HG02885 (cell line): ENCODE results near the gene ID4.

ENCODE experiments used
- ATAC-seq: cut with Tn5 transposase; IDR thresholded peaks from one replicate; pipeline ENCODE4 v1.9.1; 2021; ENCODE audit warnings: mild to moderate bottlenecking; ENCODE audit not compliant: unreplicated experiment, poor library complexity

Gene ID4

DNA sequence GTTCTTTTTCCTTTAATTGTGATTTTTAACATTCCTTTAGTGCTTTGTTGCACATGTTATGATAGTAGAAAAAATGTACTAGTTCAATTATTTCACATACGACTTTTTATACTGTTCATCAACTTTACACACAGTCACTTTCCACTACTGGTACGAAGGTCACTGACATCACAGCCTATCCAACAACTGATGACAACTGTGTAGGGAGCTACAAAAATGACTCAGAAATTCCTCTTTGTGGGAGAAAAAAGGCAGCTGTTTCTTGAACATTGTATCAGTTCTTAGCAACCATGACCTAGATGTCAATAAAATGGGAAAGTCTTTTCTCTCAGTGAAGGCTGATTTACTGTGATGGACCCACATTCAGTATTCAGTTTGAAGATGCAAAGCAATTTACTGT is 7.0 kb upstream of the ID4 start:
- no peak for ATAC-seq

DNA sequence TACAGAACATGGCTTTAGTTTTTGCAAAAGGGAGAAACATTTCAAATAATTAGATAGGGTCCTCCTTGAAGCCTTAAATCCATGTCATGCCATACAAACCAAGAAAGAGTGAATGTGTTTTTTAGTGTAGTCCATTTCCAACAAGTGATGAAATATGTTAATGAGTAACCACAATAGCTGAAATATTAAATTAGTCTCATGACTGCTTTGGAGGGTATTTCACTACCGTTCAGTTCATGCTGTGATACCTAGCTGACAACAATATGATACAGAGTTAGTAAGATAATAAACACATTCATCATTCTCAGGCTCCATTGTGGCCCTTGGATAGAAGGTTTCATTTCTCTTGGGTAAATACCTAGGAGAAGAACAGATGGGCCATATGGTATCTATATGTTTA is 5.8 kb upstream of the ID4 start:
- no peak for ATAC-seq

DNA sequence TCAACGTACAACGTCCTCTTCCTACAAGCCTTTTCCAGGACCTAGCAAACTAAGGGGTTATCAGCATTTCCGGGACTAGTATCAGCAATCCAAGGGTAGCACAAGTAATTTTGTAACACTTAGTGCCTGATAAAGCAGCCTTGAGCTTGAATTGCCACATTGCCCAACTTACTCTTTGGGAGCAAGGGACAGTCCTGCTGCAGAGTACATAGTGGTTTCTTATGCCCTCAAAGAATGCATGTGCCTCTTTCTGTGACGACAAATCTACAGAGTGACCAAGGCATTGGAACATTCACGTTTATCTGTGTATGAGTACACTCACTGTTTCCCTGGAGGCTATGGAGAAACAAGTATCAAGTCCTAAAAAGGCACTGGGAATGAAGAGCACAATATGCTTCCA is 3.2 kb upstream of the ID4 start:
- no peak for ATAC-seq

DNA sequence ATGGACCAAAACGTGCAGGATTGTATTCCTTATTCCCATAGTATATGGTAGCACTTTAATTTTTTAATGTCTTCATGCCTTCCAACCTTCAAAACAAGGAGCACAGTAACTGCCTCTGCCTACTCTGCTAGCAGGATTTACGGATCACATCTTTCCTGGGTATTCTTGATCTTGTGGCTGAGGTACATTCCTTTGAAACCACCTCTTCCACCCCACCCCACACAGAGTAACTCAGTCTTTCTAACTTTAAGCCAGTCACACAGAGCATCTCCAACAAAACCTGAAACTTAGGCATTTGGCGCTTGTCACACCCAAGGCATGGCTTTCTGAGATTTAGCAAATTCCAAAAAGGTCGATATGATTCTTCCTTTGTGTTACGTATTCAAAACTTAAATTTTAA is 2.3 kb upstream of the ID4 start:
- no peak for ATAC-seq

DNA sequence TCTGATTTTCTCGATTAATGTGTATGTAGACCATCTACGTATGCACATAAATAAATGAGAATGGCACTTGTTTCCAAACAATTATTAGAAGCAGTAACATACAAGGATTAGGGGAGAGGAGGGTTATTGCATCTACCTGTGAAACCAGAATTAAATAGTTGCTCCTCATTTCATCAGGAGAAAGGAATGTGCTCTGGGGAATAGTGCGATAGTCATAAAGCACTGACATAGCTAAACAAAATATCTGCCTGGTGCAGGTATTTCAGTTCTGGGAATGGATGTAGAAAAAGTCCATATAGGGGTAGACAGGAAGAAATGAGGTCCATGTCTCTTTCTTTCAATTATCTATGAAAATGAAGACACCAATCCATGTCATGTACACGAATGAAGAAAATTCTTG is 1.6 kb upstream of the ID4 start:
- ATAC-seq = no peak

DNA sequence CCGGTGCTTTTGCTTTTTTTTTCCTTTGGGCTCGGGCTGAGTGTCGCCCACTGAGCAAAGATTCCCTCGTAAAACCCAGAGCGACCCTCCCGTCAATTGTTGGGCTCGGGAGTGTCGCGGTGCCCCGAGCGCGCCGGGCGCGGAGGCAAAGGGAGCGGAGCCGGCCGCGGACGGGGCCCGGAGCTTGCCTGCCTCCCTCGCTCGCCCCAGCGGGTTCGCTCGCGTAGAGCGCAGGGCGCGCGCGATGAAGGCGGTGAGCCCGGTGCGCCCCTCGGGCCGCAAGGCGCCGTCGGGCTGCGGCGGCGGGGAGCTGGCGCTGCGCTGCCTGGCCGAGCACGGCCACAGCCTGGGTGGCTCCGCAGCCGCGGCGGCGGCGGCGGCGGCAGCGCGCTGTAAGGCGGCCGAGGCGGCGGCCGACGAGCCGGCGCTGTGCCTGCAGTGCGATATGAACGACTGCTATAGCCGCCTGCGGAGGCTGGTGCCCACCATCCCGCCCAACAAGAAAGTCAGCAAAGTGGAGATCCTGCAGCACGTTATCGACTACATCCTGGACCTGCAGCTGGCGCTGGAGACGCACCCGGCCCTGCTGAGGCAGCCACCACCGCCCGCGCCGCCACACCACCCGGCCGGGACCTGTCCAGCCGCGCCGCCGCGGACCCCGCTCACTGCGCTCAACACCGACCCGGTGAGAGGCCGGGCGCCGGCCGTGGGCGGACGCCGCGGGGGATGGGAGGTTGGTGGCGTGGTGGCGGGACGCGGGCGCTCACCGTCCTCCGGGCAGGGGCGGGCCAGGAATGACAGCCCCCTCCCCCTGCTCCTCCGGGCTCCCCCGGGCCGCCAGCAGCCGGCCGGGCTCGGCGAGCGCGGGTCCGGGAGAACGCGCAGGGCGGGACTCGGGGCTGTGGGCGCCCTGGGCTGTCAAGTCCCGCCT is 606 bp downstream of the ID4 start:
- no peak for ATAC-seq

DNA sequence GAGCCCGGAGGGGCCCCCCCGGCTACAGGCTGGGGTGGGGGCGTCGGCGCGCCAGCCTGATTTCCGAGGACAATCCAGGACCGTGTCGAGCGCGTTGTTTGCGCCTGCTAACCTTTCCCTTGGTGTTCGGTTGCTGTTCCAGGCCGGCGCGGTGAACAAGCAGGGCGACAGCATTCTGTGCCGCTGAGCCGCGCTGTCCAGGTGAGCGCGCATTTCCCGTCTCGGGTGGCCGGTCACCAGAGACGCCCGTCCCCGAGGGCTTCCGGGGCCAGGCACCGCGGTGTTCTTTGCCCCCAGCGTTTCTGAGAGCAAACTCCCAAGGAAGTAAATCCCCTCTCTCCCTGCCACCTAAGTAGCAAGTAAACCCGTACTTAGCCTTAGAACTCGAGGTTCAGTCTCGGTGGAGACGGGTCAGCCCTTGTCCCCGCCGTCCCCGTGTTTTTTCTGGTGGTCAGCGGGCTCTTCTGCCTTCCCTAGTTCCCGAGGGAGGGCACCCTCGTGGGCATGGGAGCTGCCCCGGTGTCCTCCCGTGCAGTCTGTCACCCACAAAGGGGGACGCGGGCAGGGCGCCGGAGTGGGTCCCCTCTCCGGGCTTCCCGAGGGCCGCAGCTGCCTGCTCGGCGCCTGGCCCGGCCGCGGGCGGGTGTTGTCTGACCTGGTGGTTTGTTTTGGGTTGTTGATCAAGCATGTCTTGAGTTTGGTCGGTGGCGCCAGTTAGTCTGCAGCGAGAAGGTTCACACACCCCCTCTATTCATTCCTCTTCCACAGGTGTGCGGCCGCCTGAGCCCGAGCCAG is 1.5 kb downstream of the ID4 start:
- no peak for ATAC-seq

DNA sequence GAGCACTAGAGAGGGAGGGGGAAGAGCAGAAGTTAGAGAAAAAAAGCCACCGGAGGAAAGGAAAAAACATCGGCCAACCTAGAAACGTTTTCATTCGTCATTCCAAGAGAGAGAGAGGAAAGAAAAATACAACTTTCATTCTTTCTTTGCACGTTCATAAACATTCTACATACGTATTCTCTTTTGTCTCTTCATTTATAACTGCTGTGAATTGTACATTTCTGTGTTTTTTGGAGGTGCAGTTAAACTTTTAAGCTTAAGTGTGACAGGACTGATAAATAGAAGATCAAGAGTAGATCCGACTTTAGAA is 2.0 kb downstream of the ID4 start:
- ATAC-seq = no peak

DNA sequence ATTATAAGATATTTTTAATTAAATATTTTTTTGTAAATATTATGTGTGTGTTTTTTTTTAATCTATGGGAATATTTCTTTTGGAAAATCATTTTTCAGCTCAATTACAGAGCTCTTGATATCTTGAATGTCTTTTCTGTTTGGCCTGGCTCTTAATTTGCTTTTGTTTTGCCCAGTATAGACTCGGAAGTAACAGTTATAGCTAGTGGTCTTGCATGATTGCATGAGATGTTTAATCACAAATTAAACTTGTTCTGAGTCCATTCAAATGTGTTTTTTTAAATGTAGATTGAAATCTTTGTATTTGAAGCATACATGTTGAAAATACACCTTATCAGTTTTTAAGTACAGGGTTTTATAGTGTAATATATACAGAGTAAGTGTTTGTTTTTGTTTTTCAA is 2.6 kb downstream of the ID4 start:
- no peak for ATAC-seq

DNA sequence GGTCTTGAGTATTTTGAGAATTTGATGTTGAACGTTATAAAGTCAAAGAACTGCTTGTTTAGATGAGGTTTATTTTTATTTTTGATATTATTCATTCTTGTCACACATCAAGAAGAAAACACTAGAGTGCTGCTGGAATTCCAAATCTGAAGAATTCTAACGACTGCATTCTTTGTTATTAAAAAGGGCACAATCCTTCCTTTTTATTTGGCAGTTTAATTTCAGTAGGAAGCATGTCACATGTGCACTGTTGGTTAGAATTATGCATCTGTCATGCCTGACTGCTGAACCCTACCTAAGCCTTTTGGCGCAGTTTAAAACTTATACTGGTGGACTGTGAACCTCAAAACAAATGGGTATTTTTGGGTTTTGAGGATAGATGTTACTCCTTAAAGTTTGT is 4.0 kb downstream of the ID4 start:
- no peak for ATAC-seq

DNA sequence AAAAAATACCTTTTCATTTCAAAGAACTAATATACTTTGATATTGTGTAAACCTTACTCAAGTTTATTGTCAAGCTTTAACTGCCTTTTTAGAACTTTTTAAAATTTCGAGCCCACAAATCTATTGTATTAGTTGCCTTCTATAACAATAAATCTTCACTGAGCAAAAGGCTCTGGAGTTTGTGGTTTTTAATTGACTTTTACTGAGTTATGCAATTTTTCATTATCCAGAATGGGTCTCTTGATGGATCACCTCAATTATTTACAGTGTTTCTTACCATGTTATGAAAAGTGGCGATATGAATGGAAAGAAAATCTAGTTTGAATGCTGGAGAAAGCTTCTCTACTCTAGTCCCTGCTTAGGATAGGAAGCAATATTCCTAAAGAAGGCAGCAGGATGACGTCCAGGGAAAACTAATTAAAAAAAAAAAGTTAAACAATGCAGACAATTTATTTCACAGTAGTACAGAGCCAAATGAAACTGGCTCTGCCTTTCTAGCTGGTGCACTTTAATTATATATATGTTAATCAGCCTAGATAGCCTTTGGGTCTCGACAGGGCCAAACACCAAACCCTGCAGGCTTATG is 5.0 kb downstream of the ID4 start:
- ATAC-seq = no peak

DNA sequence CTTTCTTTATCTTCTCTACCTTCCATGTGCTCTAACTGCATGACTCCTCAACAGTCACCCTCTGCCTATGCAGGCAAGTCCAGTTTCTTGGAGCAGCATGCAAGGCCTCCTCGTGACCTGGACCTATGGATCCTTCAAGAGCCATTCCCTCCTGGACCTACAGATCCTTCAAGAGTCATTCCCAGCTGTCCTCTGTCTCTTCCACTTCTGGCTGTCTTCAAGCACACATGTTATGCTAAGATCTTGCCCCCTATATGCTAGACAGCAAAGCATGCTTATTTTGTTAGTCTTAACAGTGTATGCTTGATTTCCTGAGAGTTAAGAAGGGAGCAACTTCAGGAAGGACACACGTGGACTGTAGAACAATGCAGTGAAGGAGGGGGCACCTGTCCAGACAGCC is 7.5 kb downstream of the ID4 start:
- ATAC-seq = no peak

DNA sequence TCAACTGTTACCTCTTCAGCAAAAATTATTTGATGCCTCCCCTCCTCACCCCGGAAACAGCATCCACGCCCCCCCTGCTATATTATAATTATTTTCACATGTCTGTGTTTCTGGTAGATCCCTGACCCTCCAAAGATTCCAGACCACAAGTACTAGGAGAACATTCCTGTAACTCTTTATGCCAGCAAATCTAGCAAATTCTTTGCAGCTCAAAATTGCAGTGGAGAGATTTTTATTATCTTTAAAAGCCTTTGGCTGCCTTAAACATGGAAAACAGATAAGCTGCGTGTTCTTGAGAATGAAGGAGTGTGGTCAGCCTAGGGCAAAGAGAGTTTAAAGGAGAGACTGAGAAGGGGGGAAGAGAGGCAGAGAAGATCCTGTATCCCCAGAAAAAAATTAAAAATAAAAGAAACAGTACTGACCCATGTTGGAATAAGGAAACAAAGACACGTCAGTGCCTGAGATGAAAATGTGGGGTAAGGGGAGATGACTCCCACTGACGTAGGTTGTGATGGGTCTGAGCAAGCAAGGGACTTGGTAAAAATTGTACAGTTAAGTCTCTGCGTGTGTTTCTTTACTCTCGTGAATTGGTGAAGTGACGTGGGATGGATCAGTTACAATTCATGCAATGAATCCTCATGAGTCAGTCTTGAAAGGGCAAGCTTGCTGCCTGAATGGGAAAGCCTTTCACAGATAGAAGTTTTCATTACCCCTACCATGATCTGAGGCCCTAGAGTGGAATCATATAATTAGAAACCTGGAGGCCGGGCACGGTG is 8.3 kb downstream of the ID4 start:
- ATAC-seq = no peak

DNA sequence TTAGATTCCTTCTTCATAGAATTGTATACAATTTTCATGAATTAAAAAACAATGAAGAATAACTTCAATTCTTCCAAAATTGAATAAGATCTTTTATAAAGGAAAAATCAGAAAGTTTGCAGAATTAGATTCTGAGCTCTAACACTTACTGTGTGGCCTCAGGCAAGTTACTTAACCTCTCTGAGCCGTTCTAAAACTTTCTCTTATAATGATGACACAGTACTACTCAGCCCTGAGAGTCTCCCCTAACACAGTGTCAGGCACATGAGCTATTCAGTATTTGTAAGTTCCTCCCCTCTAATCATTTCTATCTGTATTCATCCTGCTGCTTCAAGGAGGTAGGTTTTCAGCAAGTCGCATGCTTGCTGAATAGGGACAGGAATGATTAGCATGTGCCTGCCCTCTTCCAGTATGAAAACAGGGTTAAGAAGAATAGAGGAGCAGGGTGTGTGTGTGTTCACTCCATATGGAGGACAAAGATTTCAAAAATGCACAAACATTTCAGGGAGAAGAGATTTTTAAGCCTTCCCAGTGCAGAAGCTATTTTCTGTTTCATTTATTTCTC is 11.4 kb downstream of the ID4 start:
- ATAC-seq = no peak

DNA sequence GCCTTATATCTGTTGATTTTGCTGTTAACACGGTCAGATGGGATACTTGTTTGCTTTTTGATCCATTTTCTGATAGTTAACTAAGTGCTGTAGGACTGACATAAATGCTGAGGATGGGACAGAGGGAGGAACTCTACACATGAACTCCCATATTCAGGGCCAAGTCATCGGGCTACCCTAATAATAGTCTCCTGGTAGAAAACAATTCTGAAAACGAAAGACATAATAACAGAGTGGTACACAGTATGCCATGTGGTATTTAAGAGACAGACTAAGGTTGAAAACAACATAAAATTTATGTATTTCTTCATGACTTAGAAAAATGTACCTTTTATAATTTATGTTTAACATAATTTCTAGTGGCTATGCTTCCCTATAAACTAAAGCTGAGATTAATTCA is 12.0 kb downstream of the ID4 start:
- no peak for ATAC-seq

DNA sequence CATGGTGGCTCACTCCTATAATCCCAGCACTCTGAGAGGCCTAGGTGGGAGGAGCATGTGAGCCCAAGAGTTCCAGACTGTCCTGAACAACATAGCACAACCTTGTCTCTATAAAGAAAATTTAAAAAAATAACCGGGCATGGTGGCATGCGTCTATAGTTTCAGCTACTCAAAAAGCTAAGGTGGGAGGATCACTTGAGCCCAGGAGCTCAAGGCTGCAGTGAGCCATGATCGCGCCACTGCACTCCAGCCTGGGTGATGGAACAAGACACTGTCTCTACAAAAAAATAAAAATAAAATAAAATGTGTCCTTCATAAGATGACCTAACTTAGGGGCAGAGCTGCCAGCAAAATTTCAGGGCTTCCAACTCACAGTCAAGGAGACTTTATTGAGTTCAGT is 12.6 kb downstream of the ID4 start:
- ATAC-seq = no peak

DNA sequence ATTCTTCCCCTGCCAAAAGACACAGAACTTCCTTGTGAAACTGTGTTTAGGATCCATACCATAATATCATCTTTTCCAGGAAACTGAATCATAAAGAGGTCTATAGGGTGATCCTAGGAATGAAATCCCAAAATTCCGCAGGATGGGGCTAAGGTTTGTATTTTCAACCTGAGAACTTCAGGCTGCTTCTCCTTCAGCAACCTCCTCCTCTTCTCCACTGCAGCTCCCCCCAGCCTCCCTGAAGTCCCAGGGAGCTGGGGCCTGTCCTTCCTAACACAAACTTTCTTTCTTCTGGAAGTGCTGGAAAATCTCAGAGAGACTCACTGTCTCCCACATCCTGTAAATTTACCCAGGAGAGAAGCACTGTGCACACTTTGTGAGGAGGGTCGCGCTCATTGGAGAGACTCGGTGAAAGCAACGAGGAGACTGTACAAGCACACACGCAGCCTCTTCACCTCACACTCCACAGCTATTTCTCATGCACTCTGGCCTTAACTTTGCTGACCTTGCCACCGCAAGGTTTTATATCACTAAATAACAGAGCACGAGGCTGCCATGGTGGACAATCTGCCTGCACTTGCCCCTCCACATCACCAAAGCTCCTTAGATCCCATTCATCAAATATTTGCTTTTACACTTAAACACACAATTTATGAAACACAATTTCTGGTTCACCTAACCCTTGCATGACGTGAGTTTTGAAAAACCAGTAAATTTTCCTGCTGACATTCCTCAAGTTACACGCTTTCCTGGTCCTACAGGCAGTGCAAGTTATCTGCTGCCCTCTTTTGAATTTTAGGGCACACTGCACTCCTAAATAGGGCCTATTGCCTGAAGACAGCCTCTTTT is 14.3 kb downstream of the ID4 start:
- peak; percentile 69 for ATAC-seq

DNA sequence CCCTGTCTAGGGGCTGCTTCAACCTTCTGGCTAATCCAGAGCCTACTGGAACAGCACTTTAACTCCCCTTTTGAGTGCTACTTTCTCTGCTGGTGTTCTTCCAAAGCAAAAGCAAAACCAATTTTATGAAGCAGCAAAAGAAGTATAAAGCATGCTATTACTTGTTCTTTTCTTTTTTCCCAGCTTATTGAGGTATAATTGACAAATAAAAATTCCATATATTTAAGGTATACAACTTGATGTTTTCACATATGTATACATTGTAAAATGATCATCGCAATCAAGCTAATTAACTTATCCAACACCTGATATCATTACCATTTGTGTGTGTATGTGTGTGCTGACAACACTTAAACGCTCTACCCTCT is 14.9 kb downstream of the ID4 start:
- no peak for ATAC-seq

DNA sequence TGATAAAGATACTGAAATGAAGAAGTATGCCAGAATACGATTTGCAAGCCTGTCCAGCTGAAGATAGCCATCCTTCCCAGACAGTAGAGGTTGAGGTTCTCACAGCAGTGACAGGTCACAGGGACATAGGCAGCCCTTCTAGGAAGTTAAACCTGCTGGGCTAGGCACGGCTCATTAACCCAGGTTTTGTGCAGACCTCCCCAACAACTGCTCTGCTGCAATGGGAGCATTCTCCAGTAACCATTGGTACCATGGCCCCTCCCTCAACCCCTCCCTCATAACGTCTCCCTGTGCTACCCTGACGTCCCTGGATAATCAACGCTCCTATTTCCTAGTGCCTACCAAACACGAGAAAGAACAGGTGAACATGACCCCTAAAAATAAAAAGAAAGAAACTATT is 15.8 kb downstream of the ID4 start:
- ATAC-seq = no peak
